Naive thymus-derived CD4-positive, alpha-beta T cell (primary cell): ENCODE data around the gene SUN3. TPM values are rescaled to one million over a fixed set of nuclear protein-coding genes. Genes with fewer than 3 reads are reported as not detected.
A peak's percentile ranks its signal among the peaks of the same experiment; 100 is the strongest.

Experiments used
- ATAC-seq: fragments of 150-1000 bp; cut with Tn5 transposase; 2 replicates; pipeline ENCODE4 v1.10.0; 2021; ENCODE audit warnings: mild to moderate bottlenecking, moderate library complexity
- CTCF ChIA-PET: fragments of 350-600 bp; sonication (Branson Sonifier 250); formaldehyde crosslinking; loops from one replicate; lab custom pipeline; 2021; ENCODE audit warnings: antibody characterized with exemption; lab: Charles Lee
- POLR2A ChIA-PET: fragments of 350-600 bp; sonication (Branson Sonifier 250); formaldehyde crosslinking; loops from one replicate; lab custom pipeline; 2021; ENCODE audit warnings: antibody characterized with exemption, inconsistent platforms; lab: Charles Lee
- DNase-seq, 9 donors: peaks; one replicate each; pipeline versions ENCODE4 v3.0.0 to v3.0.0-alpha.2; 2020 to 2022; ENCODE audit warnings: mixed read lengths in 1 of 9
- H3K27ac ChIP-seq: one replicate; pipeline ENCODE4 v1.7.0; 2013; ENCODE audit warnings: mild to moderate bottlenecking, low read depth, low read length, moderate library complexity
- H3K27me3 ChIP-seq, 2 donors: one replicate each; pipeline ENCODE4 v1.7.0; 2013; ENCODE audit warnings: low read length in 2 of 2, mild to moderate bottlenecking in 2 of 2, moderate library complexity in 2 of 2; ENCODE audit not compliant: control insufficient read depth in 2 of 2, insufficient read depth in 2 of 2
- H3K36me3 ChIP-seq, 3 experiments: 1 replicate in 2 of 3; 2 replicates in 1 of 3; pipeline ENCODE4 v1.7.0; 2013; ENCODE audit warnings: low read length in 3 of 3, mild to moderate bottlenecking in 3 of 3, moderate library complexity in 1 of 3; ENCODE audit not compliant: insufficient read depth in 3 of 3, control insufficient read depth in 2 of 3
- H3K4me1 ChIP-seq, 2 donors: one replicate each; pipeline ENCODE4 v1.7.0; 2013; ENCODE audit warnings: low read length in 2 of 2, mild to moderate bottlenecking in 2 of 2, moderate library complexity in 1 of 2; ENCODE audit not compliant: control insufficient read depth in 2 of 2, insufficient read depth in 2 of 2
- H3K4me3 ChIP-seq: 2 replicates; pipeline ENCODE4 v1.7.0; 2013; ENCODE audit warnings: mild to moderate bottlenecking, low read length
- H3K9me3 ChIP-seq, 3 experiments: 1 replicate in 2 of 3; 2 replicates in 1 of 3; pipeline ENCODE4 v1.7.0; 2013; ENCODE audit warnings: low read length in 3 of 3; ENCODE audit not compliant: control insufficient read depth in 2 of 3
- H3K27ac Mint-ChIP-seq, 9 donors: one replicate each; pipeline ENCODE4 v1.8.0; 2020 to 2022; ENCODE audit warnings: mixed read lengths in 9 of 9, mild to moderate bottlenecking in 8 of 9, moderate library complexity in 5 of 9, inconsistent platforms in 2 of 9
- H3K27me3 Mint-ChIP-seq, 5 donors: one replicate each; pipeline ENCODE4 v1.8.0; 2021 to 2022; ENCODE audit warnings: mixed read lengths in 5 of 5, mild to moderate bottlenecking in 1 of 5
- H3K36me3 Mint-ChIP-seq, 5 donors: one replicate each; pipeline ENCODE4 v1.8.0; 2020 to 2022; ENCODE audit warnings: mixed read lengths in 5 of 5, mild to moderate bottlenecking in 3 of 5, inconsistent platforms in 1 of 5
- H3K4me1 Mint-ChIP-seq, 7 donors: one replicate each; pipeline ENCODE4 v1.8.0; 2020 to 2022; ENCODE audit warnings: mixed read lengths in 7 of 7, mild to moderate bottlenecking in 3 of 7, inconsistent platforms in 1 of 7
- H3K4me3 Mint-ChIP-seq, 10 donors: one replicate each; pipeline ENCODE4 v1.8.0; 2020 to 2022; ENCODE audit warnings: mild to moderate bottlenecking in 10 of 10, mixed read lengths in 10 of 10, moderate library complexity in 6 of 10, inconsistent platforms in 2 of 10
- H3K9me3 Mint-ChIP-seq, 11 donors: one replicate each; pipeline ENCODE4 v1.8.0; 2020 to 2022; ENCODE audit warnings: mixed read lengths in 11 of 11, mild to moderate bottlenecking in 4 of 11, inconsistent platforms in 1 of 11, moderate library complexity in 1 of 11
- intact Hi-C, 2 donors: fragments of 100-400 bp; cut with micrococcal nuclease; formaldehyde crosslinking; loops; one replicate each; pipeline ENCODE4 v1.15.1; 2023
- polyA plus RNA-seq, 2 donors: library from polyadenylated mRNA; unstranded; fragments of 300-500 nt; fragmentation: Illumina TruSeq; gene quantifications; one replicate each; pipeline ENCODE4 v1.2.3, GENCODE V29; 2021
- total RNA-seq, 6 experiments: library from RNA in 5 of 6; stranded (reverse) in 5 of 6; gene quantifications; 1 replicate in 5 of 6; 2 replicates in 1 of 6; pipeline ENCODE4 v1.2.3 and lab custom pipeline; 2021 to 2026

The SUN3 gene
- total and polyA plus RNA-seq, 7 experiments from 2014 or later: 0.53 to 2.7 (median 1.2) TPM; not detected in 3

DNA sequence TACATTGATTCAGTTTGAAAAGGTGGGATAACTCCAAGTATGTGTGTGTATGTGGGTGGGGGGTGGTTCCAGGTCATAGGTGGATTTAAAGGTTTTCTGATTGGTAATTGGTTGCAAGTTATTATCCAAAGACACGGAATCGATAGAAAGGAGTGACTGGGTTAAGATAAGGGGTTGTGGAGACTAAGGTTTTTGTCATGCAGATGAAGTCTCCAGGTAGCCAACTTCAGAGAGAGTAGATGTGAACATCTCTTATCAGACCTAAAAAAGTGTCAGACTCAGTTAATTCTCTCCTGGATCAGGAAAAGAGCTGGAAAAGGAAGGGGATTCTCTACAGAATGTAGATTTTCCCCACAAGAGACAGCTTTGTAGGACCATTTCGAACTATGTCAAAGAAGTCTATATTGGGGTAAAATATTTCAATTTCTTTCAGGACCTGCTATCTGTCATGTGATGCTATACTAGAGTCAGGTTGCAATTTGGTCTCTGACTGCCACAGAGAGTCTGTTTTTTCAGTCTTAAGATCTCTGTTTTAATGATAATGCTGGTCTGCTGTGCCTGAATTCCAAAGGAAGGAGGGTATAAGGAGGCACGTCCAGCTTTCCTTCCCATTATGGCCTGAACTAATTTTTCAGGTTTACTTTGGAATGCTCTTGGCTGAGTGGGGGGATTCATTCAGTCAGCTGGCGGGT is 10.1 kb upstream of the SUN3 start:
- CTCF ChIA-PET: no interaction called here
- Mint-ChIP-seq H3K27ac (no peak overlapping the region), H3K36me3 (no peaks in the 10 kb centered on the region), H3K9me3 (no peaks in the 10 kb centered on the region), H3K4me1 (peaks cover 4 to 31% (median 13%) of the 10 kb centered on the region in 7 donors), H3K4me3 (no peak overlapping the region), H3K27me3 (peaks cover 9 to 37% (median 17%) of the 10 kb centered on the region in 5 donors)
- Histone ChIP-seq H3K9me3 (no peaks in the 10 kb centered on the region), H3K27me3 (peaks cover 0 to 5% of the 10 kb centered on the region in 2 donors), H3K4me1 (peaks cover 8 to 9% of the 10 kb centered on the region in 2 donors), H3K36me3 (no peaks in the 10 kb centered on the region), H3K4me3 (no peak overlapping the region), H3K27ac (no peak overlapping the region)
- POLR2A ChIA-PET: no interaction called here
- ATAC-seq (no peak), DNase-seq (no peak)
- intact Hi-C loops: no loop called here

DNA sequence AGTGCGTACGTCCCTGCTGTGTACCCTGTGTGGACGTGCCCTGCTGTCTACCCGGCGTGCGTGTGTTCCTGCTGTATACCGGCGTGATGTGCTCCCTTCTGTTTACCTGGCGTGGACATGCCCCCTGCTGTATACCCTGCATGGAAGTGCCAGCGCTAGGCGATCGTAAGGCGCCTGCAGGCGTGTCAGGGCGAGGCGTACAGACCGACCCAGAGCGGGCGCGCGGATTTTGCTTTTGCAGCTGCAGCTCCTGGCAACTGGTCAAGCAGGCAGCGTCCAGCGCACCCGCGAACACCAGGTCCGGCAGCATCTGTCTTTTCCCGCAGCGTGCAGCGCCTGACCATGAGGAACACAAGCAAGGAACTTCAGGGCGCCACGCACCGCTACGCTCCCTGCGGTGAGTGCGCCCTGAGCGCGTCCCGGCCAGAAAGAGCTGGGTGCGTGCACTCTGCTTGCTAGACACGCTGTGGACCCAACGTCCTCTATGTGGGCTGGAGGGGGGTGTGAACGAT is 7.1 kb upstream of the SUN3 start:
- H3K9me3 ChIP-seq: no peaks in the 10 kb centered on the region
- H3K36me3 ChIP-seq: no peaks in the 10 kb centered on the region
- peaks cover 8 to 9% of the 10 kb centered on the region in 2 donors for H3K4me1 ChIP-seq
- POLR2A ChIA-PET: interaction anchor here (0.9 to 1.5 kb wide), 3 partner anchors 53 to 74 kb away, joined by 3 read pairs; no protein-coding TSS in a partner anchor
- peaks cover 0 to 5% of the 10 kb centered on the region in 2 donors for H3K27me3 ChIP-seq
- H3K9me3 Mint-ChIP-seq: peaks cover 0 to 3% (median 0%) of the 10 kb centered on the region in 11 donors
- CTCF ChIA-PET: no interaction called here
- peaks cover 9 to 54% (median 18%) of the 10 kb centered on the region in 5 donors for H3K27me3 Mint-ChIP-seq
- peaks cover 0 to 2% (median 0%) of the 10 kb centered on the region in 5 donors for H3K36me3 Mint-ChIP-seq
- peak in 4 of 9 donors; percentile 3 to 17 (median 10) for DNase-seq
- peak overlapping the region; percentile 34 for H3K27ac ChIP-seq
- intact Hi-C loops: loop anchor here (1.0 to 2.0 kb wide), 7 partner anchors 44 to 74 kb away; partner anchors contain the start of genes HUS1 (in 2 of the 2) and UPP1 (in 2 of the 2)
- H3K27ac Mint-ChIP-seq: peak overlapping the region in 7 of 9 donors; percentile 62 to 89 (median 74)
- H3K4me3 Mint-ChIP-seq: peak overlapping the region; percentile 83 to 92 (median 88)
- peaks cover 4 to 17% (median 9%) of the 10 kb centered on the region in 7 donors for H3K4me1 Mint-ChIP-seq
- peak overlapping the region; percentile 63 for H3K4me3 ChIP-seq
- no peak for ATAC-seq

DNA sequence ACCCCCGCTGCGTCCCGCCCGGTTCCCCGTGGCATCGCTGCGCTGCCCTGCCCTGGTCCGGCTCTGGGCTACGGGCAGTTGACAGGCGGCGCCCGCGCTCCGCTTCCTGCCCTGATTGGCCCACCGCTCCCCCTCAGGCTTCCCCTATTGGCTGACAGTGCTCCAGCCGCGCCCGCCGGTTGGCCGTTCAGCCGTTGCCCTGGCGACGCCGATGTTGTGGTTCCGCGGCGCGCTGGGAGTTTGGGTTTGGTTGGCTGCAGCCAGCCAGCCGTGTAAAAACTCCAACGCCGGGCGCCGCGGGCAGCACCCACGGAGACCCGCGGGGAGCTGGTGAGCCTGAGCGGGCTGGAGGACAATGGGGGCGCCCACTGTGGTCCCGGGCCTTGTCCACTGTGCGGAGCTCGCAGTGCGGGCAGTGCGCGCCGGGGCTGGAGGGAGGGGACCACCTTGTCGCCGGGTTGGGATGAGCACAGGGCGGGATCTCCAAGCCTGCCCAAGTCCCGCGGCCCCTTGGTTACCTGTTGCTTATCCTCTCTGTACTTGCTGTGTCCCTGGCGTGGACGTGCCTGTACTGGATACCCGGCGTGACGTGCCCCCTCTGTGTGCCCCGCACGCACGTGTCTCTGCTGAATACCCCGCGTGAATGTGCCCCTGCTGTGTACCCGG is 6.5 kb upstream of the SUN3 start, which contains the start of gene C7orf57:
TSS of gene C7orf57 (plus strand) at position 243 of the 666 bp plus-strand sequence. CDS start 766 bp downstream, outside the sequence.
- Histone ChIP-seq H3K9me3 (no peaks in the 10 kb centered on the region), H3K4me1 (peaks cover 8 to 9% of the 10 kb centered on the region in 2 donors), H3K27ac (peak within 1 kb of the TSS; percentile 34), H3K4me3 (peak within 1 kb of the TSS; percentile 63), H3K36me3 (no peaks in the 10 kb centered on the region), H3K27me3 (peaks cover 0 to 5% of the 10 kb centered on the region in 2 donors)
- H3K4me1 Mint-ChIP-seq: peaks cover 4 to 14% (median 9%) of the 10 kb centered on the region in 7 donors
- peaks cover 9 to 60% (median 22%) of the 10 kb centered on the region in 5 donors for H3K27me3 Mint-ChIP-seq
- DNase-seq (peak; percentile 80 to 88 (median 83)), ATAC-seq (peak; percentile 99)
- ChIA-PET CTCF (interaction anchor here (1.4 kb wide), 1 partner anchor 75 kb away, joined by 4 read pairs; no protein-coding TSS in a partner anchor), POLR2A (interaction anchor here (0.9 to 1.5 kb wide), 3 partner anchors 53 to 74 kb away, joined by 3 read pairs; no protein-coding TSS in a partner anchor)
- H3K4me3 Mint-ChIP-seq: peak within 1 kb of the TSS; percentile 83 to 92 (median 88)
- intact Hi-C loops: loop anchor here (1.0 to 2.0 kb wide), 7 partner anchors 43 to 75 kb away; partner anchors contain the start of genes HUS1 (in 2 of the 2) and UPP1 (in 2 of the 2)
- H3K9me3 Mint-ChIP-seq: peaks cover 0 to 3% (median 0%) of the 10 kb centered on the region in 11 donors
- H3K27ac Mint-ChIP-seq: peak within 1 kb of the TSS in 7 of 9 donors; percentile 71 to 89 (median 80)
- H3K36me3 Mint-ChIP-seq: peaks cover 0 to 2% (median 0%) of the 10 kb centered on the region in 5 donors

DNA sequence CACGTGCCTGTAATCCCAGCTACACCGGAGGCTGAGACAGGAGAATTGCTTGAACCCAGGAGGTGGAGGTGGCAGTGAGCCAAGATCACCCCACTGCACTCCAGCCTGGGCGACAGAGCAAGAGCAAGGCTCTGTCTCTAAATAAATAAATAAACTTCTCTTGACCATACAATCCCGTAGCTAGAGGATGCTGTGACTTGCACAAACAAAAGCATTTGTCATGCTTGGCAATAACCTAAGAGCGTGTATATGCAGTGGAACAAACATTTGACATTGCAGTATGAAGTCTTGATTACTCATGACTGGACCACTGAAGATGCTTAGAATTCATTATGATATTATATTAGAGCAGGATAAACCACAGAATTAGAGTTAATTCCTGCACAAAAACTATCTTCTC is 5.0 kb upstream of the SUN3 start:
- intact Hi-C loops: loop anchor here in 1 of 2 donors (2.0 kb wide), 1 partner anchor 63 kb away; no protein-coding TSS in a partner anchor
- Histone ChIP-seq H3K27me3 (peaks cover 0 to 5% of the 10 kb centered on the region in 2 donors), H3K36me3 (no peaks in the 10 kb centered on the region), H3K9me3 (no peaks in the 10 kb centered on the region), H3K4me1 (peaks cover 8 to 9% of the 10 kb centered on the region in 2 donors), H3K4me3 (no peak overlapping the region), H3K27ac (no peak overlapping the region)
- ATAC-seq (no peak), DNase-seq (no peak)
- H3K27me3 Mint-ChIP-seq: peaks cover 14 to 69% (median 28%) of the 10 kb centered on the region in 5 donors
- H3K27ac Mint-ChIP-seq: no peak overlapping the region
- no peak overlapping the region for H3K4me3 Mint-ChIP-seq
- H3K4me1 Mint-ChIP-seq: peaks cover 4 to 14% (median 9%) of the 10 kb centered on the region in 7 donors
- ChIA-PET CTCF (interaction anchor here (1.0 kb wide), 1 partner anchor 75 kb away, joined by 3 read pairs; no protein-coding TSS in a partner anchor), POLR2A (interaction anchor here (1.8 kb wide), 1 partner anchor 55 kb away, joined by 7 read pairs; the partner anchor contains the start of gene UPP1)
- peaks cover 0 to 3% (median 0%) of the 10 kb centered on the region in 11 donors for H3K9me3 Mint-ChIP-seq
- H3K36me3 Mint-ChIP-seq: peaks cover 0 to 2% (median 0%) of the 10 kb centered on the region in 5 donors

DNA sequence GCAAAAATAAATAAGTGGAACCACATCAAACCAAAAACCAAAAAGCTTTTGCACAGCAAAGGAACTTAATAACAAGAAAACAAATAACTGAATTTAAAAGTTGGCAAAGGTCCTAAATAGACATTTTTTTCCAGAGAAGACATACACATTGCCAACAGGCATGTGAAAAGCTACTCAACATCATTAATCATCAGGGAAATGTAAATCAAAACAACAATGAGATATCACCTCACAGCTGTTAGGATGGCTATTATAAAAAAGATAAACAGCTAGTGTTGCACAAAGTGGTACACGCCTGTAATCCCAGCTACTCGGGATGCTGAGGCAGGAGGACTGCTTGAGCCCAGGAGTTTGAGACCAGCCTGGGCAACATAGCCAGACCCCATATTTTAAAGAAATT is 2.2 kb upstream of the SUN3 start:
- ChIA-PET POLR2A (no interaction called here), CTCF (no interaction called here)
- H3K9me3 ChIP-seq: no peaks in the 10 kb centered on the region
- peaks cover 0 to 2% (median 0%) of the 10 kb centered on the region in 5 donors for H3K36me3 Mint-ChIP-seq
- peaks cover 4 to 11% (median 4%) of the 10 kb centered on the region in 7 donors for H3K4me1 Mint-ChIP-seq
- H3K4me1 ChIP-seq: peaks cover 4 to 5% of the 10 kb centered on the region in 2 donors
- no peak overlapping the region for H3K4me3 Mint-ChIP-seq
- peaks cover under 1 to 3% of the 10 kb centered on the region in 2 donors for H3K27me3 ChIP-seq
- peaks cover 0 to 3% (median 0%) of the 10 kb centered on the region in 11 donors for H3K9me3 Mint-ChIP-seq
- no peaks in the 10 kb centered on the region for H3K36me3 ChIP-seq
- H3K27me3 Mint-ChIP-seq: peaks cover 11 to 66% (median 21%) of the 10 kb centered on the region in 5 donors
- no peak overlapping the region for H3K4me3 ChIP-seq
- ATAC-seq (no peak), DNase-seq (no peak)
- no peak overlapping the region for H3K27ac Mint-ChIP-seq
- no peak overlapping the region for H3K27ac ChIP-seq
- intact Hi-C loops: no loop called here

DNA sequence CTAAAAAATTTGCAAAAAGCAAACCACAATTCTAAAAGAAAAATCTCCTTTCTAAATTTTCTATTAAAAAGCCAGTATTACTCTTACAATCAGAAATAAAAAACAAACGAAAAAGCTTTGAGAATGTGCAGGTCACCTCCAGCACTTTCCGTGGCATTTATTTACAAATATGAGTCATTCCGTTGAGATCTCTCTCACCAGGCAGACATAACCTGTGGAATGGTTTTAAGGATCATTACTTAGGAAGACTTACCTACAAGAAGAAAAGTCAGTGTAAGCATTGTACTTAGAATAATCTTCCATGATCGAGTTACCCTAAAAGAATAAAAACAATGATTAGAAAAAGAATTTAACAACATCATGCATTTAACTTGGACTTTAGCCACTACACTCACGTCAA is 3.3 kb downstream of the SUN3 start:
- CTCF ChIA-PET: no interaction called here
- H3K27me3 Mint-ChIP-seq: peaks cover 4 to 60% (median 13%) of the 10 kb centered on the region in 5 donors

More for the DNA sequence above, 3.3 kb downstream of the SUN3 start:
- no peak for ATAC-seq
- H3K4me1 Mint-ChIP-seq: no peaks in the 10 kb centered on the region
- no peaks in the 10 kb centered on the region for H3K4me1 ChIP-seq
- peaks cover 0 to 3% of the 10 kb centered on the region in 2 donors for H3K27me3 ChIP-seq
- POLR2A ChIA-PET: no interaction called here
- intact Hi-C loops: no loop called here
- no peak for DNase-seq
- no peaks in the 10 kb centered on the region for H3K9me3 ChIP-seq
- peaks cover 0 to 7% (median 0%) of the 10 kb centered on the region in 5 donors for H3K36me3 Mint-ChIP-seq
- no peaks in the 10 kb centered on the region for H3K36me3 ChIP-seq
- H3K4me3 Mint-ChIP-seq: no peak overlapping the region
- no peak overlapping the region for H3K4me3 ChIP-seq
- no peak overlapping the region for H3K27ac Mint-ChIP-seq
- H3K27ac ChIP-seq: no peak overlapping the region
- H3K9me3 Mint-ChIP-seq: peaks cover 0 to 43% (median 15%) of the 10 kb centered on the region in 11 donors
